Stomach (tissue), 4 donors: ENCODE measurements around the gene CWC22.
"Not testable (repeated sequence)": the region's sequence is repeated elsewhere in the genome, so short reads cannot be mapped to it uniquely, and the experiment has no call there.

Experiments
- CTCF ChIP-seq, 7 experiments: fragments of 450-650 bp in 4 of 7; fragments of 200-600 bp in 3 of 7; sonication (generic) in 3 of 7; IDR thresholded peaks; one replicate each; pipeline ENCODE4 v1.5.1; 2016 to 2019; ENCODE audit warnings: antibody characterized with exemption in 7 of 7, control low read depth in 2 of 7, mild to moderate bottlenecking in 1 of 7
- EP300 ChIP-seq: sonication (generic); formaldehyde crosslinking; IDR thresholded peaks from one replicate; pipeline ENCODE4 v1.6.1; 2017; ENCODE audit warnings: antibody characterized with exemption
- POLR2A ChIP-seq, 4 donors: fragments of 450-650 bp; IDR thresholded peaks; one replicate each; pipeline ENCODE4 v1.6.1; 2016; ENCODE audit warnings: antibody characterized with exemption in 4 of 4, control low read depth in 2 of 4, mild to moderate bottlenecking in 1 of 4, moderate library complexity in 1 of 4
- POLR2AphosphoS5 ChIP-seq, 3 donors: sonication (generic); formaldehyde crosslinking; IDR thresholded peaks; one replicate each; pipeline ENCODE4 v1.6.1; 2016; ENCODE audit warnings: antibody characterized with exemption in 3 of 3

GRCh38 chr2:179958251-179958650 is 48.8 kb downstream of the CWC22 start:
- TF ChIP-seq CTCF (IDR thresholded peaks at IDR 0.05); POLR2A (IDR thresholded peaks at IDR 0.05); EP300; POLR2AphosphoS5 (IDR thresholded peaks at IDR 0.05): not testable (repeated sequence)
